Stimulated activated CD4-positive, alpha-beta T cell treated with anti-CD3 and anti-CD28 coated beads, Interleukin-2, amount 100 ng/mL, for 4 hours (primary cell): Measurements from ENCODE around the gene PCNX1.

Experiments used
- DNase-seq: peaks from one replicate; pipeline ENCODE4 v3.0.0-alpha.2; 2020; ENCODE audit warnings: low read depth

PCNX1 gene

GRCh38 chr14:70957710-70958109 lies 50.5 kb downstream of the PCNX1 start:
- DNase-seq, result no peak

DNA sequence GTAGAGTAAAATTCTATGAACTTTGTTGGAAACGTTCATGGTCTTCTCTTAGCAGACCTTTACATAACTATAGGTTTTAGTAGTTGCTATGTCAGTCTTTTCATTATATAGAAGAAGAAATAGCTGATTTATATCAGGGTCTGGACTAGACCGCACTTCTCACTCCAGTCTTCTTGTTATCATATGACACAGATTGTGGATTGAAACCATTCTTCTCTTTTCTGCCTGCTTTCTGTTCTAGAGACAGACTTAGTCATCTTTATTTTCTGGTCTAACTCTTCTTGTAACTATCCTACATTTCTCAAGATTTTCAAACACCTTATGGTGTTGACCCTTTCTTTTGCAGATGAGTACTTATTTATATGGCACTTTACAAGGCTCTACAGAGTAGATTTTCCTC lies 55.7 kb downstream of the PCNX1 start:
- no peak for DNase-seq

DNA sequence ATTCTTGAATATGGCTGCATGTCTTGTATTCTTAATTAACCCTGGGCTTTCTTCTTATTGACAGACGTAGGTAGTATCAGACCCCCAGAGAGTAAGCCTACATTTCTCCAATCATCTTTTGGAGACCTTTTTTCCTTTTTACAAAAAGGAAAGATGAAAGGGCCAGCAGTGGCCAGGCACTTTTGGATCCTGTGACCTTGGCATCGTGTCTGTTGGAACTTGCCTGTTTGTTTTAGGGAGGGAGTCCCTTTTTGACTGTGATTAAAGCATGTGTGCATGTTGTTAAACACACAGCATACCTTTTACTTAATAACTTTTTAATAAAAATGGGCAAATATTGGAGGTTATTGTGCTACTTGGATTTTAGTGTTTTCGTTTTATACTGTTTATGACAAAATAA lies 57.2 kb downstream of the PCNX1 start:
- no peak for DNase-seq

- no peak for DNase-seq
Measured at GRCh38 chr14:70971560-70971959, 64.3 kb downstream of the PCNX1 start.

DNA sequence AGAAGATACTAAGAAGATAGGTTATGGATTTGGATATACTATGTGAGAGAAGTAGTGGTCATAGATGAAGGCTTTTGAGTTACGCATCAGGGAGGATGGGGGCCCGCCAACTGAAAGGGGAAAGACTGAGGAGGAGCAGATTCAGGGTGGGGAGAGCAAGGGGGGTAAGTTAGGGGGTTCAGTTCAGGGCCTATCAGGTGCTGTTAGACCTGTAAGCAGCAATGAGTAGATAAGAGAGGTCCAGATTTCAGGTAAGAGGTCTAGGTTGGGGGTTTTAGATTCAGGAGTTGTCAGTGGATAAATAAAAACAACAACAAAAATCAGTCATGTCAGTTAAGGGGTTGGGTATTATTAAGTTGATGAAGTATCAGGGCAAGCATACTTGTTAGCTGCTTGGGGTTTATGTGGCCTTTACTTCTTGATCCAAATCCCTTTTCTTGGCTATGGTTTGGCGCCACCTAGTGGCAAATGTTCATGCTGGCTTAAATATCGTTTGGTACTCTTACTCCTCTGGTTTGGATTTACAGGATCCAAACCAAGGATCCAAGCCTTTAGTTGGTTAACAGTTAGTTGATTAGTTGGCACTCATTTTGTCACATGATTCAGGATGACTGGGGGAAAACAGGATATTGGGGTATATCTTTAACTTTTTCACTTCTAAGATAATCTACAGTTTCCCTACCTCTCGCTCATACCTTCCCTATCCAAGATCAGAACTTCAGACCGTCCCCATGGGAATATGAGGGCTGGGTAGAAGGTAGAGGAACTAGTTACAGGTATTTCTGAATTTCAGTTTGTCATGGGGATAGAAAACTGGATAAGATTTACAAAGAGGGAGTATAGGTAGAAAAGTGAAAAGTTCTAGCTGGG lies 65.1 kb downstream of the PCNX1 start:
- peak; percentile 77 for DNase-seq

DNA sequence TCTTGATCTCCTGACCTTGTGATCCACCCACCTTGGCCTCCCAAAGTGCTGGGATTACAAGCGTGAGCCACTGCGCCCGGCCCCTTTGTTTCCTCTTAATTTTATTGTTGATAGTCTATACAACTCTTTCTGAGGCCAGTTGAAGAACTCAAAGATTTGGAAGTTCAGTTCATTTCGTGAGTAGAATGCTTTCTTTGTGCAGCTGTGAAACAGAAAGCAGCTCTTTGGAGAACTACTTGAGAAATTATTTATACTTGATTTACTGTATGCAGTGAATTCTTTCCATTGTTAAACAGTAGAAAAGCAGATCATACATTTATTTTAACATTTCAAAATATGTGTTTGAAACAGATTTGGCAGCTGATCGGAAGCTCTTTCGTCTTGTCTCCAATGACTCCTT lies 69.3 kb downstream of the PCNX1 start:
- no peak for DNase-seq

DNA sequence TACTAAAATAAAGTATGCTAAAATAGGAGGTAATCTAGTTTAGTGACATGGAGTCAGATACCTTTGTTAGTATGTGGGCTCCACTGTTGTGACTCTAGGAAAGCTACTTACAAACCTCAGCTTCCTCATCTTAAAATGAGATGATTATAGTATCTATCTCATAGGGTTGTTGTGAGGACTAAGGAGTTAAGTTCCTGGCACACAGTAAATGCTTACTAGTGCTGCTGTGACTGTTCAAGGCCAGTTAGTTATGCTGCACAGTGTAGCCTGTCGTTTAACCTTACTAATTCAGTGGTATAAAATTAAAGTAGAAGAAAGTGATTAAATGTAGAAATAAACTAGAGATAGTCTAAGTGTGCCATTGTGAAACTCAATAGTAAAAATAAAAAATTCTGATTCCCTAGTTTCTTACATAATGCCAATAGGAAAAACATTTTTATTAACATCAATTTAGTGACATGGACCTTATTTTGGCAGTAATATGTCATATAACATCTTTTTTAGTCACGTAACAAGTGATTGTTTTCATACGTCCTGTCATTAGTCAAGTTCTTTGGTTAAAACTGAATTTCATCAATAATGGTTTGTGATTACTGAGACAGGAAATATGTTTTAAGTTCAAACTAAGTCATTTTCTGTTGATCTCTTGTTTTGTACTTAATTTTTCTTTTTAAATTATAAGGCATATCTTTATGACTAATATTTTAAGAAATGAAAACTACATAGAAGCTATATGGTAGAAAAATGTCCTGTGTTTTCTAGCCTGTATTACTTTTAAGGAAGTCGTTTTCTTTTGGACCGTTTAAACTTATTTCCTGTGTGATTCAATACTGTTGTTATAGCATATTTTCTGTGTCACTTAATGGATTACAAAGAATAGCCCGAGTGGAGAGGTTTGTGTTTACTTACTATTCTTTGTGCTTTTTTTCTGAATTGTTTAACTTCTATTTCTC lies 74.0 kb downstream of the PCNX1 start:
- DNase-seq, result no peak

GRCh38 chr14:70982200-70982599 lies 74.9 kb downstream of the PCNX1 start:
- no peak for DNase-seq

DNA sequence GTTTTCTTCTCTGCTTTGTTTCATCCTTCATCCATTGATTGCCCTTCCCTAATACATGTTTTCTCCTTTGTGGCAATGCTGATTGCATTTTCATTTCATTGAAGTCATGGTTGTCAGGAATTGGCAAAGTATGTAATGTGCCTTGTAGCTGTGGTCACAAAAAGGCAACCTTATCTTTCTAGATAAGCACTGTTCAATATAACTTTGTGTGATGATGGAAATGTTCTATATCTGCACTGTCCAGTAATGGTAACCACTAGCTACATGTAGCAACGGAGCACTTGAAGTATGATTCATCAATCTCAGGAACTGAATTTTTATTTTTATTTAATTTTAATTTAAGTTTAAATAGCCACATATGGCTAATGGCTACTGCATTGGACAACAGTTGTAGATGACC lies 79.8 kb downstream of the PCNX1 start:
- no peak for DNase-seq

DNA sequence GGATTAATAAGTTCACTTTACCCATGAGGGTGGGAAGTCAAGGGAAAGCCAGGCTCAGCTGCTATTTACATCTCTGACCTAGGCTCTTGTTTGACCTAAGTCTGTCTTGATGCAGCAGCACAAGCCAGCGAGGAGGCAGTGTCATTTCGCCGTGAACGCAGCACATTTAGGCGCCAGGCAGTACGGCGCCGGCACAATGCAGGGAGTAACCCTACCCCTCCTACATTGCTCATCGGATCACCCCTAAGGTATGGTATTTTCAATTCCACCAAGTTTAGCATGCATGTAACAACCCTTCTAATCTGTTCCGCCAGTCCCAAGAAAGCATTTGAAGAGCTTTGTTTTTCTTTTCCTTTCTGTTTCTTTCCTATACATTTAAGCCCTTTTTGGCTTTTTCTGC lies 81.2 kb downstream of the PCNX1 start:
- DNase-seq, result no peak

DNA sequence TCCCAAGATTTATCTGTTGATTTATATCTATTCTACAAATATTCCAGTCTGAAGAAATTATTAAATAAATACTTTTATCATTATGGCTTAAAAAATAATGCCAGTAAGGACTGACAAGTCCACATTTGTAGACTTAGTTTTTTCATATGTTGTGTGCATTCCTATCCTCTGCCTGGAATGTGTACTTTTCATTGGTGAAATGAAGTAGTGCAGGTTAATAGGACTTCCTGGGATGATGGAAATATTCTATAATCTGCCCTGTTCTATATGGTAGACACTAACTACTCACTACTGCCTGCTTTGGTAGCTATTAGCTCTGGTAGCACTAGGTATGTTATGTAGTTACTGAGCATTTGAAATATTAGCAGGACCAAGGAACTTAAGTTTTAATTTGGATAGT lies 86.7 kb downstream of the PCNX1 start:
- no peak for DNase-seq

GRCh38 chr14:70995211-70995610 lies 88.0 kb downstream of the PCNX1 start:
- no peak for DNase-seq

GRCh38 chr14:70995671-70996070 lies 88.4 kb downstream of the PCNX1 start:
- DNase-seq, result no peak

DNA sequence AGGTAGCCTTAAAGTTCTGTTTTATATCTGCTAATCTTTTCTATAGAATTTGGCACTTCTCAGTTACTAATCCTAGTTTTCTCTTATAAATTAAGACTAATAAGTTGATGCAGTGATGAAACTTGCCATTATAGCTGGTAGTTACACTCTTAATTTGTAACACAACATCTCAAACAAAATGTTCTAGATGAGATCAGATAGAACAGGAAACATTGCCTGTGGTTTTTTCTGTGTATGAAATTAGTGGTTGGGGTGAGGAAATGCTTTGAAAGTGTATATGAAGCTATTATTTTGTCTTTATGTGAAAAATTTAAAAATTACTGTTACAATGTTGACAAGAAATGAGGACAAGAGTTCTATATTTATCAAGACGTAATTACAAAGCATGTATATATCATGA lies 91.9 kb downstream of the PCNX1 start:
- DNase-seq, result no peak

- DNase-seq, result no peak
Measured at GRCh38 chr14:71000091-71000490, 92.8 kb downstream of the PCNX1 start.

DNA sequence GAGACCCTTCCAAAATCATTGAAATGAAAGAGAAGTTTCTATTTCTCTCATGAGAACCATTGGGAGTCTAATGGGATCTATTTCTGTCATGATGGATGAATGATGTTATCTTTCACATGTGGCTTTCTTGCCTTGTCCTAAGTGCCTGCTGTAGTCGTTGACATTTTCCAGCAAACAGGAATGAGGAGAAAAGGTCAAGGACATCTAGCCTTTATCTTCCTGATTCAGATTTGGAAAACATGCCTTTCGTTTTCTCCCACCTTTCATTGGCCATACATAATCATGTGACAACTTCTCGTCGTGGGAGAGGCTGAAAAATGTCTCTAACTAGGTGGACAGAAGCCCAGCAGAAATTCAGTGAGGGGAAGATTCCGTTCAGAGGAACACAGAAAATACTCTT lies 94.5 kb downstream of the PCNX1 start:
- DNase-seq, result no peak

GRCh38 chr14:71003156-71003555 lies 95.9 kb downstream of the PCNX1 start:
- DNase-seq, result no peak

- DNase-seq, result no peak
Measured at GRCh38 chr14:71004481-71004880, 97.2 kb downstream of the PCNX1 start.

GRCh38 chr14:71005076-71005475 lies 97.8 kb downstream of the PCNX1 start:
- no peak for DNase-seq

DNA sequence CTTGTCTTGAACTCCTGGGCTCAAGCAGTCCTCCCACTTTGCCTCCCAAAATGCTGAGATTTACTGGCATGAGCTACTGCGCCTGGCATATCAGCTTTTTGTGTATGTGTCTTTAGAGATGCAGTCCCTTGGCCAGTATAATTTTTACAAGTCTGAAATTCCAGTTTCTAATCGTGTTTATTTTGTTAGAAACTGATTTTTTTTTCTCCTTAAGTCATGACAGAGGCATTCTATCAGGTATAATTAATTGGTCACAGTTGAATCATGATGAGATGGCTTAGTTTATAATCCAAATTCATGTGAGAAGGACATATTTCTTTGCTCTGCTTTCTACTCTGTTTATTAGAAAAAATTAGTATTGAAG lies 98.9 kb downstream of the PCNX1 start:
- DNase-seq, result no peak

- no peak for DNase-seq
Measured at GRCh38 chr14:71011479-71011878, 104.2 kb downstream of the PCNX1 start.

- DNase-seq, result no peak
Measured at GRCh38 chr14:71012888-71013287, 105.6 kb downstream of the PCNX1 start.

DNA sequence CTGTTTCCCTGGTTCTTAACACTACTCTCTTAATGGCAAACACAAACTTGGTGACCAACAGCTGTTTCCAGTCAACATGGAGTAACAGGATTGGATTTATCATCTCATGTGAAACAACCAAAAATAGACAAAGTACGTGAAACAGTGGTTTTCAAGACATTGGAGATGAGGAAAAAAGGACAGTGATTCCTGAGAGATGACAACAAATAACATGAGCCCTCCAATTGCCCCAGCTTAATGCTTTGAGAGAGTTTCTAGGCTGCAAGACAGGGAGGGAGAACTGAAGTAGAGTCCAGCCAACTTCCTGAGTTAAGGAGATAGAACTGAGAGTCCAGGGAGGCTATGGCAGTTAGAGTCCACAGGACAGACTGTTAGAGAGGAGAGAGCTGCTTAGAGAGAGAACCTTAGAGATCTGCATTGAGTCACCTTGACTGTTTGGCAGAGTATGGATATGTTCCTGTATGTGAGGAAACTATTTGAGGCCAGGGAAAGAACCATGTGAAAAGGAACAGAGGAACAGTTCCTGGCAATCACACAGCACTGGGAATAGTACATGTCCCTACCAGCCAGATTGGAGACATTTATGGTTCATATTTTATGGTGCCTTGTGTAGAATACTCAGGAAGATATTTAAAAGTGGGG lies 106.4 kb downstream of the PCNX1 start:
- DNase-seq, result no peak
